WERI-Rb-1 (cell line): ENCODE results near the gene RBCK1.

ENCODE experiments used
- DNase-seq: peaks from one replicate; pipeline ENCODE4 v3.0.0-alpha.2; 2020
- H3K27ac ChIP-seq: fragments of 250-450 bp; sonication (Bioruptor Pico); 2 replicates; pipeline ENCODE4 v1.5.1; 2020; ENCODE audit warnings: mild to moderate bottlenecking, moderate library complexity
- H3K27me3 ChIP-seq: fragments of 250-450 bp; sonication (Bioruptor Pico); 2 replicates; pipeline ENCODE4 v1.5.1; 2021; ENCODE audit warnings: mild to moderate bottlenecking, low read depth, moderate library complexity; ENCODE audit not compliant: insufficient read depth, severe bottlenecking
- H3K36me3 ChIP-seq: fragments of 250-450 bp; sonication (Bioruptor Pico); 2 replicates; pipeline ENCODE4 v1.5.1; 2020; ENCODE audit warnings: mild to moderate bottlenecking, moderate library complexity
- H3K4me3 ChIP-seq: 2 replicates; pipeline ENCODE4 v1.5.1; 2011; ENCODE audit warnings: low read depth, mild to moderate bottlenecking, control low read depth, low read length
- H3K9me3 ChIP-seq: fragments of 250-450 bp; sonication (Bioruptor Pico); 2 replicates; pipeline ENCODE4 v1.5.1; 2021; ENCODE audit warnings: mild to moderate bottlenecking, moderate library complexity; ENCODE audit not compliant: severe bottlenecking
- CTCF ChIP-seq: IDR thresholded peaks from 2 replicates; pipeline ENCODE4 v1.5.1; 2011; ENCODE audit warnings: low read depth, mild to moderate bottlenecking, control low read depth, inconsistent platforms, low read length

RBCK1 gene

GRCh38 chr20:419556-420165 is 11.6 kb downstream of the RBCK1 start:
- H3K4me3 ChIP-seq = no peak overlapping the region
- no peak for TF ChIP-seq CTCF
- peaks cover 6% of the 10 kb centered on the region; the same call in 1 of the 2 replicates for H3K36me3 ChIP-seq
- no peaks in the 10 kb centered on the region for H3K27me3 ChIP-seq
- H3K9me3 ChIP-seq = no peaks in the 10 kb centered on the region
- DNase-seq = no peak
- no peak overlapping the region for H3K27ac ChIP-seq

- Histone ChIP-seq H3K9me3 (no peaks in the 10 kb centered on the region), H3K27ac (no peak overlapping the region), H3K36me3 (peaks cover 6% of the 10 kb centered on the region; the same call in 1 of the 2 replicates)
Measured at GRCh38 chr20:420166-420620, 12.1 kb downstream of the RBCK1 start.

GRCh38 chr20:420721-421574 is 12.8 kb downstream of the RBCK1 start:
- no peak overlapping the region for H3K4me3 ChIP-seq
- peaks cover 6% of the 10 kb centered on the region; the same call in 1 of the 2 replicates for H3K36me3 ChIP-seq
- DNase-seq = peak; percentile 47
- no peak for TF ChIP-seq CTCF
- no peaks in the 10 kb centered on the region for H3K9me3 ChIP-seq
- H3K27me3 ChIP-seq = no peaks in the 10 kb centered on the region
- H3K27ac ChIP-seq = no peak overlapping the region

More at GRCh38 chr20:420166-420620, 12.1 kb downstream of the RBCK1 start:
- TF ChIP-seq CTCF = no peak
- no peak for DNase-seq
- Histone ChIP-seq H3K27me3 (no peaks in the 10 kb centered on the region), H3K4me3 (no peak overlapping the region)

GRCh38 chr20:421685-422250 is 13.7 kb downstream of the RBCK1 start:
- H3K4me3 ChIP-seq = no peak overlapping the region
- H3K27ac ChIP-seq = no peak overlapping the region
- DNase-seq = no peak
- no peak for TF ChIP-seq CTCF
- peaks cover 6% of the 10 kb centered on the region; the same call in 1 of the 2 replicates for H3K36me3 ChIP-seq
- no peaks in the 10 kb centered on the region for H3K9me3 ChIP-seq
- no peaks in the 10 kb centered on the region for H3K27me3 ChIP-seq

- no peak overlapping the region for H3K4me3 ChIP-seq
- no peak for DNase-seq
- peaks cover 2% of the 10 kb centered on the region; the same call in 1 of the 2 replicates for H3K36me3 ChIP-seq
- no peak overlapping the region for H3K27ac ChIP-seq
- H3K27me3 ChIP-seq = no peaks in the 10 kb centered on the region
- no peak for TF ChIP-seq CTCF
- no peaks in the 10 kb centered on the region for H3K9me3 ChIP-seq
Measured at GRCh38 chr20:426566-426965, 18.5 kb downstream of the RBCK1 start.
